ENCODE results near the gene ATXN2L. TPM values are rescaled to one million over a fixed set of nuclear protein-coding genes. Genes with fewer than 3 reads are reported as not detected.
A peak's percentile ranks its signal among the peaks of the same experiment; 100 is the strongest.
"Not testable (repeated sequence)": the region's sequence is repeated elsewhere in the genome, so short reads cannot be mapped to it uniquely, and the experiment has no call there.

Gene ATXN2L, protein sequence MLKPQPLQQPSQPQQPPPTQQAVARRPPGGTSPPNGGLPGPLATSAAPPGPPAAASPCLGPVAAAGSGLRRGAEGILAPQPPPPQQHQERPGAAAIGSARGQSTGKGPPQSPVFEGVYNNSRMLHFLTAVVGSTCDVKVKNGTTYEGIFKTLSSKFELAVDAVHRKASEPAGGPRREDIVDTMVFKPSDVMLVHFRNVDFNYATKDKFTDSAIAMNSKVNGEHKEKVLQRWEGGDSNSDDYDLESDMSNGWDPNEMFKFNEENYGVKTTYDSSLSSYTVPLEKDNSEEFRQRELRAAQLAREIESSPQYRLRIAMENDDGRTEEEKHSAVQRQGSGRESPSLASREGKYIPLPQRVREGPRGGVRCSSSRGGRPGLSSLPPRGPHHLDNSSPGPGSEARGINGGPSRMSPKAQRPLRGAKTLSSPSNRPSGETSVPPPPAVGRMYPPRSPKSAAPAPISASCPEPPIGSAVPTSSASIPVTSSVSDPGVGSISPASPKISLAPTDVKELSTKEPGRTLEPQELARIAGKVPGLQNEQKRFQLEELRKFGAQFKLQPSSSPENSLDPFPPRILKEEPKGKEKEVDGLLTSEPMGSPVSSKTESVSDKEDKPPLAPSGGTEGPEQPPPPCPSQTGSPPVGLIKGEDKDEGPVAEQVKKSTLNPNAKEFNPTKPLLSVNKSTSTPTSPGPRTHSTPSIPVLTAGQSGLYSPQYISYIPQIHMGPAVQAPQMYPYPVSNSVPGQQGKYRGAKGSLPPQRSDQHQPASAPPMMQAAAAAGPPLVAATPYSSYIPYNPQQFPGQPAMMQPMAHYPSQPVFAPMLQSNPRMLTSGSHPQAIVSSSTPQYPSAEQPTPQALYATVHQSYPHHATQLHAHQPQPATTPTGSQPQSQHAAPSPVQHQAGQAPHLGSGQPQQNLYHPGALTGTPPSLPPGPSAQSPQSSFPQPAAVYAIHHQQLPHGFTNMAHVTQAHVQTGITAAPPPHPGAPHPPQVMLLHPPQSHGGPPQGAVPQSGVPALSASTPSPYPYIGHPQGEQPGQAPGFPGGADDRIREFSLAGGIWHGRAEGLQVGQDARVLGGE
- 100 to 1,000 TPM; 246 to 339 TPM for total RNA-seq

DNA sequence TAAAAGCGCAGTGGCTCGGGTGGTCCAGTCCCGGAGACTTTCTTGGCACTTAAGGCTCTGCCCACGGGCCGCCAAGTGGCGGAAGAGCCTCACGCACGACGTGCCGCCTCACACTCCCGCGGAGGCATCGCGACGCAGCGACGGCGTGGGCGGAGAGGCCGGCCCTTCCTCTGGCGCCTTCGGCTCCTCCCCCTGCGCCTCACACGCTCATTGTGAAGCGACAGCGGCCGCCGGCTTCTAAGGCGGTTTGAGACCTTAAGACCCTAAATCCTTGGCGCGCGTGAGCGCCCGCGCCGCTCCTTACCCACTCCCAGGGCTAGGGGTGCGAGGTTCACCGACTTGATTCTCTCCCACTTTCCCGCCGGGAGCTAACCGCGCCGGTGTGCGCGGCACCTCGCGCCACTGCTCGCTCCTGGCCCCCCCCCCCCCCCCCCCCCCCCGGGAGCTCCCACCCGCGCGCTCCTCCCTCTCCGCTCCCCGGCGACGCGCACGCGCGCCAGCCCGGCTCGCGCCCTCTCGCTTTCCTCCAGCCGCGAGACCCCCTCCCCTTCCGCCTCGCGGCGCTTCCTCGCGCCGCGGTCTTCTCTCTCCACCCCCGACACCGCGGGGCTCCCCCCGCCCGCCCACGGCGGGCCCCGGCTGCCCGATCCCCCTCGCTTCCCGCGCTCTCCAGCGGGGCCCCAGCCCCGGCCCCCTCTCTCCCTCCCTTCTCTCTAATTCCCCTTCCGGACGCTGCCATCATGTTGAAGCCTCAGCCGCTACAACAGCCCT lies at the start of gene ATXN2L:
Gene ATXN2L (plus strand): TSS at position 480 of the 771 bp plus-strand sequence. CDS start 261 bp downstream, at position 741.
- Mint-ChIP-seq H3K4me1 (peaks cover 36% of the 10 kb centered on the region), H3K4me3 (peak within 1 kb of the TSS; percentile 95), H3K36me3 (ENCODE audit: low read depth) (peaks cover 67% of the 10 kb centered on the region), H3K27ac (peak within 1 kb of the TSS; percentile 99), H3K27me3 (no peaks in the 10 kb centered on the region), H3K9me3 (no peaks in the 10 kb centered on the region)
- peak; percentile 55 for ATAC-seq (replicated peaks)

DNA sequence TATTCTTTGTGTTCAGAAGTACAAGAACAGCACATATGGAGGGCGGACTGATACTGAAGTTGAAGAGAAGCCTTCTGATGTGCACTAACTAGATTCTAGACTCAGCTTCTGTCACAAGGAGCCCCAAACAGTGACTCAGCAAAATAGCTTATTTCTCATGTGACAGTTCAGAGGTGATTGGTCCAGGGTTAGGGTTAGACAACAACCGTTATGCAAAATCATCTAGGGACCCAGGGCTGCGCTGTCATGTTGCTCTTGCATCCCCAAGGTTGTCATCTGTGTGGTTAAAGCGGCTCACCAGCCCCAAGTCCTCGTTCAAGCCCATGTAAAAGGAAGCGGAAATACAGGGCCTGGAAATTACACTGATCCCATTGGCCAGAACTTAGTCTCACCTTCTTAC lies 41.1 kb upstream of the ATXN2L start:
- not testable (repeated sequence) for ATAC-seq (replicated peaks); H3K27me3 Mint-ChIP-seq; H3K27ac Mint-ChIP-seq; H3K4me3 Mint-ChIP-seq; H3K4me1 Mint-ChIP-seq; H3K9me3 Mint-ChIP-seq; H3K36me3 Mint-ChIP-seq (ENCODE audit: low read depth)

GRCh38 chr16:28782357-28782756 lies 40.4 kb upstream of the ATXN2L start:
- H3K27me3 Mint-ChIP-seq; H3K36me3 Mint-ChIP-seq (ENCODE audit: low read depth); H3K4me3 Mint-ChIP-seq; H3K27ac Mint-ChIP-seq; H3K9me3 Mint-ChIP-seq; ATAC-seq (replicated peaks); H3K4me1 Mint-ChIP-seq: not testable (repeated sequence)

GRCh38 chr16:28802235-28803019 lies 20.4 kb upstream of the ATXN2L start:
- H3K4me3 Mint-ChIP-seq, result peak overlapping the region; percentile 30
- not testable (repeated sequence) for H3K27ac Mint-ChIP-seq; H3K27me3 Mint-ChIP-seq; H3K4me1 Mint-ChIP-seq; H3K36me3 Mint-ChIP-seq (ENCODE audit: low read depth); H3K9me3 Mint-ChIP-seq
- ATAC-seq (replicated peaks), result peak; percentile 82

DNA sequence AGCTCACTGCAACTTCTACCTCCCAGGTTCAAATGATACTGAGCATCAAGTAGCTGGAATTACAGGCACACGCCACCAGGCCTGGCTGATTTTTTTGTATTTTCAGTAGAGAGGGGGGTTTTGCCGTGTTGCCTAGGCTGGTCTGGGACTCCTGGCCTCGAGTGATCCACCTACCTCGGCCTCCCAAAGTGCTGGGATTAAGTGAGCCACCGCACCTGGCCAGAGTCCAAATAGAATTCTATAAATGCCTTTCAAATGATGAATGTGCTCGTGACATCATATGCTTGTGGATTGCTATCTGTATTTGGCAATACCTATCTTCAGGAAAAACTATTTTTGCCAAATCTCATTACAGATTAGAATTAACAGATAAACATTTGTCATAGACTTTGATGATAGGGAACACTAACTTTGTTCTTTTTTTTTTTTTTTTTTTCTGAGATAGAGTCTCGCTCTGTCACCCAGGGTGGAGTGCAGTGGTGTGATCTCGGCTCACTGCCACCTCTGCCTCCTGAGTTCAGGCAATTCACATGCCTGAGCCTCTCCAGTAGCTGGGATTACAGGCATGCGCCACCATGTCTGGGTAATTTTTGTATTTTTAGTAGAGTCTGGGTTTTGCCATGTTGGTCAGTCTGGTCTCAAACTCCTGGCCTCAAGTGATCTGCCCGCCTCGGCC lies 15.2 kb upstream of the ATXN2L start:
- not testable (repeated sequence) for H3K27ac Mint-ChIP-seq; H3K9me3 Mint-ChIP-seq; H3K36me3 Mint-ChIP-seq (ENCODE audit: low read depth); H3K4me1 Mint-ChIP-seq; H3K4me3 Mint-ChIP-seq; H3K27me3 Mint-ChIP-seq; ATAC-seq (replicated peaks)

GRCh38 chr16:28820016-28820415 lies 2.8 kb upstream of the ATXN2L start:
- peaks cover 19% of the 10 kb centered on the region for H3K4me1 Mint-ChIP-seq
- H3K27me3 Mint-ChIP-seq, result no peaks in the 10 kb centered on the region
- H3K36me3 Mint-ChIP-seq (ENCODE audit: low read depth), result peaks cover 40% of the 10 kb centered on the region
- H3K4me3 Mint-ChIP-seq, result peak overlapping the region; percentile 95
- no peaks in the 10 kb centered on the region for H3K9me3 Mint-ChIP-seq
- no peak for ATAC-seq (replicated peaks)
- peak overlapping the region; percentile 97 for H3K27ac Mint-ChIP-seq

DNA sequence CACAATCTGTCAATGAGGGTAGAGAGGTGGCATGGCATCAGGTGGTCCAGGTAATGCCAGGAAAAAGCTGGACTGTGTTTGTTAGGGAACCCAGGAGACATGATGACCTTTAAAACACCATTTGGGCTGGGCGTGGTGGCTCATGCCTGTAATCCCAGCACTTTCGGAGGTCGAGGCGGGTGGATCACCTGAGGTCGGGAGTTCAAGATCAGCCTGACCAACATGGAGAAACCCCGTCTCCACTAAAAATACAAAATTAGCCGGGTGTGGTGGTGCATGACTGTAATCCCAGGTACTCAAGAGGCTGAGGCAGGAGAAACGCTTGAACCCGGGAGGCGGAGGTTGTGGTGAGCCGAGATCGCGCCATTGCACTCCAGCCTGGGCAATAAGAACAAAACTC lies 2.3 kb upstream of the ATXN2L start:
- Mint-ChIP-seq H3K36me3 (ENCODE audit: low read depth) (peaks cover 45% of the 10 kb centered on the region), H3K4me3 (peak overlapping the region; percentile 95), H3K27ac (peak overlapping the region; percentile 97), H3K4me1 (peaks cover 23% of the 10 kb centered on the region)
- ATAC-seq (replicated peaks); H3K27me3 Mint-ChIP-seq; H3K9me3 Mint-ChIP-seq: not testable (repeated sequence)

DNA sequence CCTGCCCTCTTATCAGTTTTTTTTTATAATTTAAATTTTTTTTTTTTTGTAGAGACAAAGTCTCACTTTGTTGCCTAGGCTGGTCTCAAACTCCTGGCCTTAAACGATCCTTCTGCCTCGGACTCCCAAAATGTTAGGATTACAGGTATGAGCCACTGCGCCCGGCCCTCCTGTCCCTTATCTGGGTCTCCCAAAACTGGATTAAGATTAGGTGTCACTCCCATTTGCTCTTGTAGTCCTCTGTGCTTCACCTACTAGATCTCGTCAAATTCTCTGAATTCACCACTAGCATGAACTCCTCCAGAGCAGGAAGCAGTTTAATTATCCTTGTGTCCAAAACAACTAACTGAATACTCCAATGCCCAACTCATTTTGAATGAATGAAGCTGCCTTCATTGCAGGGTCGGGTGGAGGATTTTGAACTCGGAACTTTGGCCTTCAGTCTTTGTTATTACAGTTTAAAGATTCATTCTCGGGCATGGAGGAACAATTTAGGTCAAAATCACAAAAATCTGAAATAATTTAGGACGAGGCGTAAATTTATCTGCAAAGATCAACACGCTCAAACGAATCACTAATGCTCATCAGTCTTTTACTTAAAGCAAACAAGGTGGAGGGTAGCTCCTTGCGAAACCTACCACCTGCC lies 802 bp upstream of the ATXN2L start:
- ATAC-seq (replicated peaks), result no peak
- peaks cover 60% of the 10 kb centered on the region for H3K36me3 Mint-ChIP-seq (ENCODE audit: low read depth)
- H3K27ac Mint-ChIP-seq, result peak overlapping the region; percentile 97

GRCh38 chr16:28823291-28823872 lies 583 bp downstream of the ATXN2L start:
- peak; percentile 17 for ATAC-seq (replicated peaks)
- peaks cover 36% of the 10 kb centered on the region for H3K4me1 Mint-ChIP-seq
- H3K4me3 Mint-ChIP-seq, result peak overlapping the region; percentile 95

More for the DNA sequence above, 802 bp upstream of the ATXN2L start:
- peaks cover 36% of the 10 kb centered on the region for H3K4me1 Mint-ChIP-seq
- H3K9me3 Mint-ChIP-seq, result no peaks in the 10 kb centered on the region
- H3K27me3 Mint-ChIP-seq, result no peaks in the 10 kb centered on the region
- peak overlapping the region; percentile 95 for H3K4me3 Mint-ChIP-seq

GRCh38 chr16:28823873-28824716 lies 1.3 kb downstream of the ATXN2L start:
- peak; percentile 79 for ATAC-seq (replicated peaks)
- H3K9me3 Mint-ChIP-seq, result no peaks in the 10 kb centered on the region
- peaks cover 36% of the 10 kb centered on the region for H3K4me1 Mint-ChIP-seq
- H3K27me3 Mint-ChIP-seq, result no peaks in the 10 kb centered on the region
- H3K36me3 Mint-ChIP-seq (ENCODE audit: low read depth), result peaks cover 81% of the 10 kb centered on the region
- peak overlapping the region; percentile 99 for H3K27ac Mint-ChIP-seq
- peak overlapping the region; percentile 94 for H3K4me3 Mint-ChIP-seq

More at GRCh38 chr16:28823291-28823872, 583 bp downstream of the ATXN2L start:
- H3K27me3 Mint-ChIP-seq, result no peaks in the 10 kb centered on the region
- H3K9me3 Mint-ChIP-seq, result no peaks in the 10 kb centered on the region
- H3K27ac Mint-ChIP-seq, result peak overlapping the region; percentile 99
- H3K36me3 Mint-ChIP-seq (ENCODE audit: low read depth), result peaks cover 73% of the 10 kb centered on the region

- peaks cover 84% of the 10 kb centered on the region for H3K36me3 Mint-ChIP-seq (ENCODE audit: low read depth)
- peak overlapping the region; percentile 94 for H3K4me3 Mint-ChIP-seq
- peaks cover 36% of the 10 kb centered on the region for H3K4me1 Mint-ChIP-seq
- peak overlapping the region; percentile 99 for H3K27ac Mint-ChIP-seq
- no peaks in the 10 kb centered on the region for H3K9me3 Mint-ChIP-seq
- ATAC-seq (replicated peaks), result no peak
- no peaks in the 10 kb centered on the region for H3K27me3 Mint-ChIP-seq
These were observed 1.8 kb downstream of the ATXN2L start for GRCh38 chr16:28824717-28824973.

- H3K27ac Mint-ChIP-seq, result peak overlapping the region; percentile 80
- no peaks in the 10 kb centered on the region for H3K27me3 Mint-ChIP-seq
- peaks cover 84% of the 10 kb centered on the region for H3K36me3 Mint-ChIP-seq (ENCODE audit: low read depth)
- ATAC-seq (replicated peaks), result no peak
- H3K4me3 Mint-ChIP-seq, result peak overlapping the region; percentile 94
- no peaks in the 10 kb centered on the region for H3K9me3 Mint-ChIP-seq
- peaks cover 24% of the 10 kb centered on the region for H3K4me1 Mint-ChIP-seq
These were observed 3.3 kb downstream of the ATXN2L start for GRCh38 chr16:28826141-28826540.
